Stomach (tissue), 4 donors: ENCODE results near the gene RNF34.

Source experiments
- CTCF ChIP-seq, 7 experiments: fragments of 450-650 bp in 4 of 7; fragments of 200-600 bp in 3 of 7; sonication (generic) in 3 of 7; IDR thresholded peaks; one replicate each; pipeline ENCODE4 v1.5.1; 2016 to 2019; ENCODE audit warnings: antibody characterized with exemption in 7 of 7, control low read depth in 2 of 7, mild to moderate bottlenecking in 1 of 7
- EP300 ChIP-seq: sonication (generic); formaldehyde crosslinking; IDR thresholded peaks from one replicate; pipeline ENCODE4 v1.6.1; 2017; ENCODE audit warnings: antibody characterized with exemption
- POLR2A ChIP-seq, 4 donors: fragments of 450-650 bp; IDR thresholded peaks; one replicate each; pipeline ENCODE4 v1.6.1; 2016; ENCODE audit warnings: antibody characterized with exemption in 4 of 4, control low read depth in 2 of 4, mild to moderate bottlenecking in 1 of 4, moderate library complexity in 1 of 4
- POLR2AphosphoS5 ChIP-seq, 3 donors: sonication (generic); formaldehyde crosslinking; IDR thresholded peaks; one replicate each; pipeline ENCODE4 v1.6.1; 2016; ENCODE audit warnings: antibody characterized with exemption in 3 of 3

- TF ChIP-seq CTCF (IDR thresholded peaks at IDR 0.05) (no peak), POLR2AphosphoS5 (IDR thresholded peaks at IDR 0.05) (no peak), POLR2A (IDR thresholded peaks at IDR 0.05) (no peak), EP300 (no peak)
Measured at GRCh38 chr12:121413917-121414316, 14.0 kb downstream of the RNF34 start.
